Mesendoderm (in vitro differentiated cells): ENCODE measurements around the gene NR0B2.
A peak's percentile ranks its signal among the peaks of the same experiment; 100 is the strongest.

Experiments used
- DNase-seq: peaks from one replicate; pipeline ENCODE4 v3.0.0; 2013
- H2AK5ac ChIP-seq: 2 replicates; pipeline ENCODE4 v1.6.1; 2013; ENCODE audit warnings: low read length, inconsistent platforms
- H2BK120ac ChIP-seq: 2 replicates; pipeline ENCODE4 v1.6.1; 2013; ENCODE audit warnings: low read depth, mild to moderate bottlenecking, low read length, moderate library complexity, mixed read lengths
- H2BK15ac ChIP-seq: replicated peaks from 2 replicates; pipeline ENCODE4 v1.6.1; 2013; ENCODE audit warnings: low read depth, mild to moderate bottlenecking, moderate library complexity
- H2BK5ac ChIP-seq: 2 replicates; pipeline ENCODE4 v1.6.1; 2013; ENCODE audit warnings: low read length, inconsistent platforms
- H3K18ac ChIP-seq: 2 replicates; pipeline ENCODE4 v1.6.1; 2013; ENCODE audit warnings: mild to moderate bottlenecking, low read length, mixed read lengths
- H3K23ac ChIP-seq: one replicate; pipeline ENCODE4 v1.6.1; 2013; ENCODE audit warnings: low read length
- H3K27ac ChIP-seq: 2 replicates; pipeline ENCODE4 v1.5.1; 2013; ENCODE audit warnings: low read depth, mild to moderate bottlenecking, inconsistent platforms, low read length, moderate library complexity
- H3K27me3 ChIP-seq: 2 replicates; pipeline ENCODE4 v1.6.1; 2013; ENCODE audit warnings: low read length, control low read depth, mild to moderate bottlenecking, inconsistent platforms; ENCODE audit not compliant: insufficient read depth, poor library complexity
- H3K36me3 ChIP-seq: 2 replicates; pipeline ENCODE4 v1.6.1; 2013; ENCODE audit warnings: low read length, inconsistent platforms; ENCODE audit not compliant: control insufficient read depth, insufficient read depth
- H3K4ac ChIP-seq: one replicate; pipeline ENCODE4 v1.6.1; 2013; ENCODE audit warnings: low read depth, mild to moderate bottlenecking, low read length, moderate library complexity
- H3K4me1 ChIP-seq: 2 replicates; pipeline ENCODE4 v1.6.1; 2013; ENCODE audit warnings: low read depth, low read length, inconsistent platforms; ENCODE audit not compliant: control insufficient read depth
- H3K4me2 ChIP-seq: 2 replicates; pipeline ENCODE4 v1.6.1; 2013; ENCODE audit warnings: low read length
- H3K4me3 ChIP-seq: 2 replicates; pipeline ENCODE4 v1.5.1; 2013; ENCODE audit warnings: mild to moderate bottlenecking, low read length
- H3K56ac ChIP-seq: one replicate; pipeline ENCODE4 v1.6.1; 2013; ENCODE audit warnings: low read length
- H3K79me1 ChIP-seq: 2 replicates; pipeline ENCODE4 v1.6.1; 2013; ENCODE audit warnings: low read length, inconsistent platforms
- H3K79me2 ChIP-seq: 2 replicates; pipeline ENCODE4 v1.6.1; 2013; ENCODE audit warnings: mild to moderate bottlenecking, low read length; ENCODE audit not compliant: control insufficient read depth, insufficient read depth
- H3K9ac ChIP-seq: 2 replicates; pipeline ENCODE4 v1.6.1; 2013; ENCODE audit warnings: low read length, inconsistent platforms
- H4K5ac ChIP-seq: one replicate; pipeline ENCODE4 v1.6.1; 2013; ENCODE audit warnings: low read length
- H4K8ac ChIP-seq: one replicate; pipeline ENCODE4 v1.6.1; 2013; ENCODE audit warnings: low read depth, mild to moderate bottlenecking, control low read depth, low read length, moderate library complexity
- WGBS: extraction: QIAGEN DNeasy Blood & Tissue Kit; methylation state at CpG from one replicate; pipeline ENCODE4 v1.1.7; 2013; ENCODE audit warnings: low lambda C conversion rate, missing lambda C conversion rate; ENCODE audit not compliant: insufficient coverage; ENCODE audit errors: extremely low coverage; 5-methylcytosine and 5-hydroxymethylcytosine counted together

The NR0B2 gene

GRCh38 chr1:26923711-26924110 is 9.9 kb upstream of the NR0B2 start:
- H3K27ac ChIP-seq: no peak overlapping the region
- DNase-seq: no peak
- H3K4me3 ChIP-seq: no peak overlapping the region
- H3K27me3 ChIP-seq: no peaks in the 10 kb centered on the region
- no CpG with 5 or more reads among the region's 3 CpGs for WGBS
- no peak overlapping the region for H3K18ac ChIP-seq
- no peak overlapping the region for H3K56ac ChIP-seq
- H2BK15ac ChIP-seq: no peak overlapping the region
- no peak overlapping the region for H3K9ac ChIP-seq
- no peak overlapping the region for H4K5ac ChIP-seq
- H3K4me2 ChIP-seq: no peak overlapping the region
- H3K23ac ChIP-seq: no peak overlapping the region
- peaks cover 5% of the 10 kb centered on the region for H3K4me1 ChIP-seq
- no peak overlapping the region for H2BK120ac ChIP-seq
- no peak overlapping the region for H2AK5ac ChIP-seq
- H3K4ac ChIP-seq: no peak overlapping the region
- peaks cover 31% of the 10 kb centered on the region for H3K79me2 ChIP-seq
- H3K36me3 ChIP-seq: peaks cover 3% of the 10 kb centered on the region
- no peak overlapping the region for H4K8ac ChIP-seq
- H2BK5ac ChIP-seq: no peak overlapping the region
- H3K79me1 ChIP-seq: peaks cover 16% of the 10 kb centered on the region

GRCh38 chr1:26922901-26923300 is 9.1 kb upstream of the NR0B2 start:
- peak overlapping the region; percentile 6 for H3K4ac ChIP-seq
- no peak overlapping the region for H2BK120ac ChIP-seq
- H4K8ac ChIP-seq: no peak overlapping the region
- no peak overlapping the region for H3K27ac ChIP-seq
- peaks cover 3% of the 10 kb centered on the region for H3K36me3 ChIP-seq
- H3K4me3 ChIP-seq: no peak overlapping the region
- H2BK5ac ChIP-seq: no peak overlapping the region
- peak overlapping the region; percentile 98 for H3K56ac ChIP-seq
- no peak overlapping the region for H2AK5ac ChIP-seq
- H3K23ac ChIP-seq: no peak overlapping the region
- H2BK15ac ChIP-seq: no peak overlapping the region
- peak overlapping the region; percentile 43 for H3K4me2 ChIP-seq
- H3K9ac ChIP-seq: peak overlapping the region; percentile 91
- no CpG with 5 or more reads among the region's 3 CpGs for WGBS
- H4K5ac ChIP-seq: no peak overlapping the region
- peaks cover 5% of the 10 kb centered on the region for H3K4me1 ChIP-seq
- DNase-seq: no peak
- H3K79me2 ChIP-seq: peaks cover 31% of the 10 kb centered on the region
- no peak overlapping the region for H3K18ac ChIP-seq
- no peaks in the 10 kb centered on the region for H3K27me3 ChIP-seq
- H3K79me1 ChIP-seq: peaks cover 16% of the 10 kb centered on the region

GRCh38 chr1:26922431-26922729 is 8.6 kb upstream of the NR0B2 start:
- Histone ChIP-seq H2BK15ac (no peak overlapping the region), H2AK5ac (no peak overlapping the region), H3K4me1 (peaks cover 5% of the 10 kb centered on the region), H3K79me2 (peaks cover 31% of the 10 kb centered on the region), H3K27me3 (no peaks in the 10 kb centered on the region), H4K8ac (no peak overlapping the region), H3K4ac (peak overlapping the region; percentile 56), H3K23ac (no peak overlapping the region), H3K36me3 (peaks cover 3% of the 10 kb centered on the region), H3K18ac (no peak overlapping the region), H3K27ac (no peak overlapping the region), H3K56ac (peak overlapping the region; percentile 98), H2BK120ac (no peak overlapping the region), H2BK5ac (no peak overlapping the region), H4K5ac (no peak overlapping the region), H3K4me3 (peak overlapping the region; percentile 74), H3K9ac (peak overlapping the region; percentile 91), H3K79me1 (peaks cover 16% of the 10 kb centered on the region), H3K4me2 (peak overlapping the region; percentile 43)
- WGBS: no CpG with 5 or more reads among the region's 6 CpGs
- no peak for DNase-seq

GRCh38 chr1:26921540-26922430 is 8.0 kb upstream of the NR0B2 start, which contains the start of gene NUDC:
Gene NUDC (plus strand): TSS chr1:26921743. CDS start chr1:26921849, 106 bp downstream.
- Histone ChIP-seq H4K5ac (no peak within 1 kb of the TSS), H2BK5ac (no peak within 1 kb of the TSS), H3K23ac (peak within 1 kb of the TSS; percentile 75), H3K4me1 (peaks cover 5% of the 10 kb centered on the region), H3K9ac (peak within 1 kb of the TSS; percentile 91), H3K18ac (peak within 1 kb of the TSS; percentile 13), H3K4ac (peak within 1 kb of the TSS; percentile 56), H3K27ac (no peak within 1 kb of the TSS), H3K79me2 (peaks cover 29% of the 10 kb centered on the region), H3K4me2 (peak within 1 kb of the TSS; percentile 43), H3K56ac (peak within 1 kb of the TSS; percentile 98), H3K4me3 (peak within 1 kb of the TSS; percentile 74), H2AK5ac (no peak within 1 kb of the TSS), H3K79me1 (peaks cover 15% of the 10 kb centered on the region), H3K36me3 (peaks cover 3% of the 10 kb centered on the region), H4K8ac (no peak within 1 kb of the TSS), H2BK15ac (no peak within 1 kb of the TSS), H3K27me3 (no peaks in the 10 kb centered on the region), H2BK120ac (no peak within 1 kb of the TSS)
- DNase-seq: peak; percentile 99
- no CpG with 5 or more reads among the region's 83 CpGs for WGBS

DNA sequence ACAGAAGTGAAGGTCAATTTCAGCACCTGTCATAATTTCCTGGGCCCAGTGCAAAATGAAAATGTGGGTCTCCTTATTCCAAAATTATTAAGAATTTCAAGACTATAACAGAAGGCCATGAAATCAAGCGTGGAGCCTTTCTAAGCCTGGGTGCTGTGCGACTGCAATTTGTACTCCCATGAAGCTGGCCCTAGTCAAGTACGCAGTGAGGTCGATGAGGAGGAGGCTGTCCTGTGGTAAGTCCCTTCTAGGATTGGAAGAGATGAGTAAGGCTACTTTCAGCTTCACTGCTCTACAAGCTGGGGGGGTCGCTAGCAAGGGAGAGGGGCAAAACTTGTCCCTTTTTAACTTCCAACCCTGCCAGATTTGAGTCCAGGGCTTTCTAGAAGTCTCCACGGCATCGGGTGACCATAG is 7.4 kb upstream of the NR0B2 start:
- Histone ChIP-seq H3K18ac (no peak overlapping the region), H4K5ac (no peak overlapping the region), H2BK15ac (no peak overlapping the region), H4K8ac (no peak overlapping the region), H3K4ac (no peak overlapping the region), H2AK5ac (no peak overlapping the region), H3K27ac (no peak overlapping the region), H3K23ac (no peak overlapping the region), H3K4me1 (peaks cover 5% of the 10 kb centered on the region), H2BK120ac (no peak overlapping the region), H3K4me2 (peak overlapping the region; percentile 27), H3K79me2 (peaks cover 27% of the 10 kb centered on the region), H3K27me3 (no peaks in the 10 kb centered on the region), H3K9ac (peak overlapping the region; percentile 19), H3K36me3 (peaks cover 3% of the 10 kb centered on the region), H2BK5ac (no peak overlapping the region), H3K4me3 (no peak overlapping the region), H3K56ac (peak overlapping the region; percentile 42), H3K79me1 (peaks cover 15% of the 10 kb centered on the region)
- DNase-seq: no peak
- WGBS: no CpG with 5 or more reads among the region's 7 CpGs
